PFSK-1 (cell line): ENCODE results near the gene ZNF764.

ENCODE experiments used
- FOXP2 ChIP-seq: optimal IDR thresholded peaks from 2 replicates; pipeline ENCODE3; 2011; ENCODE audit warnings: borderline replicate concordance, control low read depth, inconsistent platforms; ENCODE audit not compliant: insufficient read depth; ENCODE audit errors: extremely low read length, extremely low read depth
- SIN3A ChIP-seq: IDR thresholded peaks from 2 replicates; pipeline ENCODE4 v1.6.1; 2012; ENCODE audit warnings: mild to moderate bottlenecking, low read length, moderate library complexity, borderline replicate concordance; ENCODE audit not compliant: insufficient read depth

- TF ChIP-seq SIN3A = no peak
- TF ChIP-seq FOXP2 = no peak
Measured at GRCh38 chr16:30523768-30524574, 34.2 kb downstream of the ZNF764 start.
